NCI-H2029 (cell line): Measurements from ENCODE around the gene TLE4.
A peak's percentile ranks its signal among the peaks of the same experiment; 100 is the strongest.

Source experiments
- DNase-seq: peaks from one replicate; lab custom pipeline; 2025; lab: John Stamatoyannopoulos, UW

The TLE4 gene

DNA sequence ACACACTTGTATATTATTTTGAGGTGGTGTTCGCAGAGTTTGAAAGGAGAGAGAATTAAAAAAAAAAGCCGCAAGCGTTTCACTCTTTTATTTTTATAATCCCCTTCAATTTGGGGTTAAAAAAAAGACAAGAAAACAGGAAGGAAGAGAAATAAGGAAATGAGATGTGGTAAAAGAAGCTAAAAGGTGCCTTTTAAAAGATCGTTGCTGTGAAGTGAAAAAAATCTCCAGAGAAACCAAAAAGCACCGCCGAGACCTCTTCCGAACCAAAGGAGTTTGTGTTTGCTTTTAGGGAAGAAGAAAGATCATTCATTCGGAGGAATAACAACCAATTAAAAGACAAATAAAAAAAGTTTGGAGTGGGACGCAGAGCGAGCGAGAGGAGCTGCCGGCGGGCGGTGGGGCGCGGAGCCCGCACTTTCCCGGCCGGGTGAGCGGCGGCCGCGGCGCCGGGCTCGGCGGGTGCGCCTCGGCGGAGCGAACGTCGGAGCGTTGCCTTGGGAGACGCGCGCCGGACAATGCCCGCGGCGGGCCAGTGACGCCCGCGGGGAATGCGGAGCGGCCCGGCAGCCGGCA, 355 bp downstream of the TLE4 start:
- no peak for DNase-seq

DNA sequence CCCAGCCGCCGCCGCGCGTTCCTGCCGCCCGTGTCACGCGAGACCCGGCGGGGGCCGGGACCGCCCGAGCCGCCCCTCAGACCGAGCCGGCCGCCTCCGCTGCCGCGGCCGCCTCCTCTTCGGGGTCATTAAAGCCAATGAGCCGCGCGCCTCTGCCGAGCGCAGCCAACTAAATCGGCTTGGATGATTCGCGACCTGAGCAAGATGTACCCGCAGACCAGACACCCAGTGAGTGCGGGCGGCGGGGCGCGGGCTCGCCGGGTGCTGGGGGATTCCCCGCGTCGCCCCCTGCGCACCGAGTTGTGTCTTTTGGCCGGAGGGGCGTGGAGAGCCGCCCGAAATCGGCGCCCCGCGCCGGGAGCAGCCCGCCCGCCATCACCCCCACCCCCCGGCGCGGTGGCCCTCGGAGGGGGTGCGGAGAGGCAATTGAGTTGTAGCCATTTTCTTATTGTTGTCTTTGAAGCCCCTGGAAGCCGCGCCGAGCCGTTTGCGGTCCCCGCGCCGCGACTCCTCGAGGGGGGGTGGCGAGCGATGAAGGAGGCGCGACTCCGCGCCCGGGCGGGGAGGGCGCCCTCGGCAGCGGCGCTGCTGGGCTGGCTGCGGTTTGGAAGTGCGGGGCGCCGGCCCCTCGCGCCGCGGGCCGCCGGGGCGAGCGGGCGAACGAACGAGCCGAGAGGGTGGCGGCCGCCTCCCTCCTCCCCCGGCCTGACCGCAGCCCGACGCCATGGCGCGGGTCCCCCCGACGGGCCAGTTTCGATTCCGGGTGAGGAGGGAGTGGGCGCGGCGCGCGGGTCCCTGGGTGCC, 1.0 kb downstream of the TLE4 start:
- no peak for DNase-seq

DNA sequence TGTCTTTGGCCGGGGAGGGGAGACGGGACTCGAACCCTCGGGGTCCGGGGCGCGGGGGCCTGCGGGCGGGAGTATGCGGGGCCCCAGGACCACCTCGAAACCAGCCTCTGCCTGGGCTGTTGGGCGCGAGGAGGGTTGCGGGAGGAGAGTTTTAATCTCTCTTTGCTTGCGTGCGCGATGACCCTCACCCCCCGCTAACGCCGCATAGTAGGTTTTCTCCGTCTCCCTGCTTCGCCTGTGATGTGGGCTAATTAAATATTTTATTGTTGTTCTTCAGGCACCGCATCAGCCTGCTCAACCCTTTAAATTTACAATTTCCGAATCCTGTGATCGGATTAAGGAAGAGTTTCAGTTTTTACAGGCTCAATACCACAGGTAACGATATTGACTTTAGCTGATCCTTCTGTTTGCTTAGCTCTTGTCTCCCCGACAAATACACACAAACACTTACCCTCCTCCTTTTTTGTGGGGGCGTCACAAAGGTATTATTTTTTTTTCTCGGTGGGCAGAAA, 1.7 kb downstream of the TLE4 start:
- peak; percentile 44 for DNase-seq

DNA sequence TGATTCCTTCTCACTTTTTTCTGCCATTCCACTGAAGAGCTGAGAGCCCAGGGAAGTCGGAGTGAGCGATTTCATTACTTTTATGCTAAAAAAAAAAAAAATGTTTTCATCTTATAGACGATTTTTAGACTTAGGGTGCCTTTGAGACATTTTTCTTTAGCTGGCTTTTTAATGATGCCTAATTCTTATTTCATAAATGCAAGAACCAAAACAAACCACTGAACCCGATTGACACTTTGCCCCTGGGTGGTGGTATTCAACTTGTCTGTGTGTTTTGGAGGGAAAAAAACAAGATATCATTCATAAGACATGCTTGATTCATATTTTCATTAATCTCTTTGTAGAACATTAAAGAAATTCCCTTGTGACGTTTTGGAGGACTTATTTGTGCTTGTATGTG, 2.4 kb downstream of the TLE4 start:
- DNase-seq: no peak

DNA sequence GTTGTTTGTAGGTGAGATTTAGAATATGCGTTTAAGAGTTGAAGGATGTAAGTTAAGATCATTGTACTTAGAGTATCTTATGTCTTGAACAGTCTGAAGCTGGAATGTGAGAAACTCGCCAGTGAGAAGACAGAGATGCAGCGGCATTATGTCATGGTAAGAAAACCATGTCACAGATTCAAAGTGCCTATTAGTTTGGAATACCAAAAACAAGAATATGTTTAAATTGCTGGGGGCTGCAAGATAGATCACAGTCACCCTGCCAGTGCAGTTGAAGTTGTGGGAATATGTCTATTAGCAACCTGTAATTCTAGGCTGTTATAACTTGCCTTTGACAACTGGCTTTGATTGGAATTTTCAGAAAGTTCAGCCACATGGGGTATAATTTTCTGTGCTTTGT, 3.0 kb downstream of the TLE4 start:
- no peak for DNase-seq

DNA sequence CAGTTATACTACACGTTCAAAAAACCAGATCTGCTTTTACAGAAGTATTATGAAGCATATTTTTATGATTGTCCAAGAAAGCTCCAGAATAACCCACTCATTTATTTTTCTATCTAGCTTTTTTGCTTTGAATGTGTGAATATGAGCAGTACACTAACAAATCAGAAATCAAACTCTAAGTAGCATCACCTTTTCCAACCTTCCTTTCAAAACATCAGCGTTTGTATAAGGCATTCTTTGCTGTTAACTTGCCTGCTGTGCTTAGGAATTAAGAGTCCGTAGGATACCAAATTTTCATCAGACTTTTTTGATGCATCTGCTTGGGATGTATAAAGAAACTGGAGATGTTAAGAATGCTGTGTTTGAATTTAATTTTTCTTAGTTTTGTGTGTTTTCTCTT, 3.8 kb downstream of the TLE4 start:
- no peak for DNase-seq

DNA sequence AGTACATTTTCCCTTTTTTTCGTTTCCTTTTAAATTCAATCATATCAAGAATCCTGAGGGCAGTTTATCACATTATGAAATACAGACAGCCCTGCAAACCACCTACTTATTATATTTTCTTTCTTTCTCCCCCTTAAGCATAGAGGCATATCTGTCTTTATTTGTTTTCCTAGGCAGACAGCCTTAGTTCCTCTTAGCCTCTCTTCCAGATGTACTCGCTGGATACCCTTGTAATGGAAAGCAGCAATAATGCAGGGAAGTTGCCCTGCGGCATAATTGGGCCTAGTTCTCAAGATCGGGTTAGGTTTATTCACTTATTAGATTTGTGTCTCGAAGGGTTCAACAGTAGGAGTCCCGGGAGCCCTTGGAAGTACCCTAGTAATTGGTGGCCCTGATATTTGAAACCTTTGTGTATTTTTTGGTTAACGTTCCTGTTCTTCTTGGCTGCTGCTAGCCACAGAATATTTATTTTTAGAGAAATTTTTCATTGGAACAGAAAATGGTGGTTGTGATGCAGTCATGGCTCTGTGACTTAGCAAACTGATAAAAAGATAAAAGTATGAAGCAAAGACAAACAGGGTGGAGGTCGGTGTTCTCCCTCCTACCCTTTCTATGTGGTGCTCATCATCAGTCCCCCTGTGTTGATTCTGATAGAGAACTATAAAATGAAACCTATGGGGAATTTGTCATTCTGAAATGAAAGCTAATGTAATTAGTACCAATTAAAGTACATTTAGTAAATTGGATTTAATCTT, 6.4 kb downstream of the TLE4 start:
- no peak for DNase-seq

DNA sequence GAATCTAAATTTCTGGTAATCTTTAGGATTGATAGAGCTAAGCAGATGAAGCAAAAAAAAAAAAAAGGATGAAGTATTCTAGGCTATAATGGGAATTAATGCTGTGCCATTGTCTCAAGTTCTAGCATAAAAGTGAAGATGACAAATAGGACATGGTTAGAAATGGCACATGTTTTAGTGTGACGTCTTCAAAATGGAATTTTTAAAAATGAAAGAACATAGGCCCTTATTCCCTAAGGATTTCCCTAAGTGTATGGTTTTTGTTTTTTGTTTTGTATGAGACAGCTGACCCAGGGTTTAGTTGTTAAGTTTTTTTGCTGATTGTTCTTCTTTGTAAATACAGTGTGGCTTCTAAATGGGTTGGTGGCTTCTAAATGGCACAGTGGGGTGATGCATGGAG, 7.1 kb downstream of the TLE4 start:
- DNase-seq: no peak

DNA sequence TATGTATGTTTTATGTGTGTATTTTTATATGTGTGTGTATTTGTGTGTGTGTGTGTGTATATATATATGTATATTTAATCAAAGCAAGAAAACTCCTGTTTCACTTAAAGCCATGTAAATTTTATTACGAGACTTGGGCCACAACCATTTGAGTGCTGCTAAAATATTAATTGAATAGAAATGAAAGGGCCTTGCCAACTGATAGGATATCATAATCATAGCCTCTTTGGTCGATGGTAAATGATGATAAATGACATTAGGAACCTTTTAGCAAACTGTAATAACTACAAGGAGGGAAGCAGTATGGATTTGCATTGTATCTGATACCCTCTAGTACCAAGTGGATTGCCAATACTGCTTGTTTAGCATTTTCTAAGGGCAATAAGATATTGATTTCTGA, 7.9 kb downstream of the TLE4 start:
- DNase-seq: no peak

DNA sequence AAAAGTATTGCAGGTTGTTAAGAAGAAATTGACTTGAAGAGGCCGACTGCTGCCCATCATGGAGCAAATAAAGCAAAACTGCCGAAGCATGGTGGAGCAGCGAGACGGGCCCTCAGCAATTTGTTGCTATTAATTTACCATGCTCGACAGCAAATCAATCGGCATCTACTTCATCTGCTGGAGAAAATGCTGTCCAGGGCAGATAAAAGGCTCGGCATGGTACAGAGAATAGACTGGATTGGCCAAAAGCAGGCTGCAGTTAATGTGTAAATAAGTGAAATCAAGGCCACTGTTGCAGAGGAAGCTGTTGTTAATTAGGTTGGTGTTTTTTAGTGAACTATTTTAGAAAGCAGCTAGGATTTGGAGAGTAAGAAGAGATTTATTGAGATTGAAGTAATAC, 8.3 kb downstream of the TLE4 start:
- no peak for DNase-seq

DNA sequence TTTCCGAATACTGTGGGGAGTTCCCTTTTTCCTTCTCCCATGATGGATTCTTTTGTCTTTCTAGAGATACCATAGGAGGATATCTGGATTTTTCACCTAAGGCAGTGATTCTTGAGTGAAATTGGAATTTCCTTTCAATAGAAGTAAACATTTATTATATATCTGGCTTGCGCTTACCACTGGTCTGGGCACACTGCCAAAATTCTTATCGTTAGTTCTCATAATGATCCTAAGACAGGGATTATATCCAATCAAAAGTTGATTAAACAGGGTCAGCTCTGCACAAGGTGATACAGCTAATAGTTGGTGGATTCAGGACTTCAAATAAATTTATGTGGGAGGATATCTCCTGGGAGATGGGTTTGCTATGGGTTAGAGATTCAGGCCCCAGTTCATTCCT, 9.6 kb downstream of the TLE4 start:
- no peak for DNase-seq

DNA sequence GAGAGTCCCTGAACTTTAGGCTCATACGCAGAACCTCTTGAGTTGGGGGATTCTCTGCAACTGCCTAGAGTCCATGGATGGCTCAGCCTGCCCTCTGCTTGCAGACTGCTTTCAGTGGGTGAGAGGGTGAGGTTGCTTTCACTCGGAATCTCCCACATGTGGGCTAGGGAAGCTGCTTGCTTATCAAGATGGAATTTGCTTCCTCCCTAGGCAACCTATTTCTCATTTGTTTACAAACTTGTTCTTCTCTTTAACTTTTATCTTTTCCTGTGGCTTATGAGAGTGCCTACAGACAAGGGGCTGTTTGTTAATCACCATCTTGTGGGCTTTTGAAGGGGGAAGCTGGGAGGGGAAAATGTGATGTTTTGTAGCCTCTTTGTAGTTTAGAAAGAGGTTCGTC, 10.0 kb downstream of the TLE4 start:
- DNase-seq: no peak

DNA sequence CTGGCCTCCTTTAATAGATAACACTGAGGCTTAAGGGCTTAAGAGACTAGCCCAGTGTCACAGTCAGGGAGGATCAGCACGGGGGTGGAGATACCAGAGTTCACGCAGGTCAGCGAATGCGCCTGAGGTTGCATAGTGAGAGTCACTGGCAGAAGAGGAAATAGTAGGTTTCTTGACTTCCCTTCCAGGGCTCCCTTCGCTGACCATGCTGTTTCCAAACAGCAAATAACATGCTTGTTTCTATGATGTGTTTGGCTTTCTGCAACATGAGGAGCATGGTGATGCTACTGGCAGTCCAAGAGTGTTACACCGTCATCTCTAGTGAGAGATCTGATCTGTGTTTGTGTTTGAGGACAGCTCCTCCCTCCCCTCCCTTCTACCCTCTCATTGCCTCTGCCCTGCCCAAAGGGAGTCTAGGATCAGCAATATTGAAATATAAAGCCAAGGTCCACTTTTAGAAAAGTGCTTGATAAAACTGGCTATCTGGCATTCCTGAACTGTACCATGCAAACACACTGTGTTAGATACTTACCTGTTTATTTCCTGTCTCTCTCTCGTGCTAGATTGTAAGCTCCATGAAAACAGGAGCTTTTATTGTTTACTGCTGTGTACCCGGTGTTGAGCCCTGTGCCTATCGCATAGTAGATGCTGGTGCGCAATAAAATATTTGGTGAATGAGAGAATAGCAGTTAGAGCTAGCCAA, 12.3 kb downstream of the TLE4 start:
- no peak for DNase-seq

DNA sequence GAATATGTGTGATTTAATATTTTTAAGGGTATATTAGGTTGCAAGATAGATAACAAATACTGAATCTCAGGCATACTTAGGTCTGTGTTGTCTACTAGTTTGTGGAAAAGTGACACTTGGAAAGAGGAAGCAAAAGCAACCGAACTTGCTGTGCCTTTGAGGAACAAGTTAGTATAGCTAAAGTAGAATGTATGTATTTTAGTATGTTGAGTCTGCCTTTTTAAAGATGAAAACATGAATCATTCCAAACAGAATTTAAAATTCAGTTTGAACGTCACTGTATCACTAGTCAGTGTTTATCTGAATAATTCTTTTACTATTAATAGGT, 12.9 kb downstream of the TLE4 start:
- no peak for DNase-seq

DNA sequence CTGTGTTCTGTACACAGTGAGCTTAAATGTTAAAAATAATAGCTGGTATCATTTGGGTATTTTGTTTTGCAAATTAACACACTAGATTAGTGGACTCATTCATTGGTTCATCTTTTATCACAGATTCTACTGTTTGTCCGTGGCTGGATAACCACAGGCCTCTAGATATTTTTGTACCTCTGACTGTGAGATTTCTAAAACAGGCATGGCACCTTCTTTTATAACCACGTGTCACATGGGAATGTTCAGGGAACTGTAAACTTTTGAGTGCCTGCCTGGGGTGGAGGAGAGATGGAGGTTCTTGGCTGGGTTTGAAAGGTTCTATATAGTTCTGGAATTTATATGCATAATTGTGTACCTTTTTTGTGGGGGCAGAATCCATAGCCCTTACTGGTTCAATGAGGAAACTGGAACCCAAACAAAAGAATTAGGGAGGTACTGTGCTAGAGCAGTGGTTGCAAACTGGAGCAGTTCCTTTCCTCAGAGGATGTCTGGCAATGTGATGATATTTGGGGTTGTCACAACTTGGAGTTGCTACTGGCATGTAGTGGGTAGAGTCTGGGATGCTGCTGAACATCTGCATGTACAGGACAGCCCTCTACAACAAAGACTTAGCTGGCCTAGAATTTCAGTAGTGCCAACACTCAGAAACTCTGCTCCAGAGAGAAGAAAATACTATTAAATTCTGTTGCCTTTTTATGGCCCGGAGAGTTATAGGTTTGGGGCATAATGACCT, 16.9 kb downstream of the TLE4 start:
- no peak for DNase-seq

DNA sequence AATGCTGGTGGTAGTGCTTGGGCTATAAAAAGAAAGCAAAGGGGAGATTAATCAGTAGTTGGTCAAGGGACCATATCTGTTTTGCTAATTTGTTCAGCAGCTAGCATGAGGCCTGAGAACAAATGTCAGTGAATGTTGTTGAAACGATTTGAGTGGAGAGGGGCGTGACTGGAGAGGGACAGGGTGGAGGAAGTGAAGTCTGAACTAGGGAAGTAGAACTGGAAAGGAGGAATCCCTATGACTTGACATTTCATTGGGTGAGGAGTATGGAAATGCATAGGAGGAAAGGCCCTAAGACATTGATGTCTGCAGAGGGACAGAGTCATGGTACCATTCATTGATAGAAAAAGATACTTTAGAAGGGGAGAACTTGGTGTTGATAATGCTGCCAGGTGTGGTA, 19.7 kb downstream of the TLE4 start:
- DNase-seq: no peak

DNA sequence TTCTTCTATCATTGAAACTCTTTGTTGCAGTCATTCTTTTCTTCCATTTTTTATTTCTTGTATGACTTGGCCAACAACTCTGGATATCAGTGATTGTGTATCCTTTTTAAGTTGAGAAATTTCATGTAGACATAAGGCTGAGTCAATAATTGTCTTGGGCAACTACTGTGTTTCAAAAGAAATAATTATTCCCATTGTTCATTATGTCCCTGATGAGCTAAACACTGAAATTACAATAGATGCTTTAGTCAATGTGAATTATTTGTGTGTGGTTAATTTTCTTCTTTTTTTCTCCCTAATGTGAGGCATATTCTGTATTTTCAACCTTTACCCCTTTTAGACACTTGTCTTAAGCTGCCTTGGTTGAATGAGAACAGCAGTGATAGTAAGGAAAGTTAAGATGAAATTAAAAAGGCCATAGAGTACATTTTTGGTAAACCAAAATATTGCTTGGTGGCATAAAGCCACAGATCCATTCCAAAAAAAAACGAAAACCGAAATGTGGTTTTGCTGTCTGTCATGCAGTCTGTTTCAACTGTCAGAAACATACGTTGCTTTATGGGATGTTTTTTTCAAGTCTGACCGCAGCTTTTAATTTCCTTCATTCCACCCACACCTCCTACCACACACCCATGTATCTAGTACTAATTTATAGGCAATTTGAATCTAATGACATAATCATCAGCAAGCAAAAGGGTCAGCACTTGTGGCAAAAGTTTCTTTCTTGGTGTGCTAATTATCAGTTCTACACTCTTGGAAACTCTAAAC, 21.1 kb downstream of the TLE4 start:
- no peak for DNase-seq

DNA sequence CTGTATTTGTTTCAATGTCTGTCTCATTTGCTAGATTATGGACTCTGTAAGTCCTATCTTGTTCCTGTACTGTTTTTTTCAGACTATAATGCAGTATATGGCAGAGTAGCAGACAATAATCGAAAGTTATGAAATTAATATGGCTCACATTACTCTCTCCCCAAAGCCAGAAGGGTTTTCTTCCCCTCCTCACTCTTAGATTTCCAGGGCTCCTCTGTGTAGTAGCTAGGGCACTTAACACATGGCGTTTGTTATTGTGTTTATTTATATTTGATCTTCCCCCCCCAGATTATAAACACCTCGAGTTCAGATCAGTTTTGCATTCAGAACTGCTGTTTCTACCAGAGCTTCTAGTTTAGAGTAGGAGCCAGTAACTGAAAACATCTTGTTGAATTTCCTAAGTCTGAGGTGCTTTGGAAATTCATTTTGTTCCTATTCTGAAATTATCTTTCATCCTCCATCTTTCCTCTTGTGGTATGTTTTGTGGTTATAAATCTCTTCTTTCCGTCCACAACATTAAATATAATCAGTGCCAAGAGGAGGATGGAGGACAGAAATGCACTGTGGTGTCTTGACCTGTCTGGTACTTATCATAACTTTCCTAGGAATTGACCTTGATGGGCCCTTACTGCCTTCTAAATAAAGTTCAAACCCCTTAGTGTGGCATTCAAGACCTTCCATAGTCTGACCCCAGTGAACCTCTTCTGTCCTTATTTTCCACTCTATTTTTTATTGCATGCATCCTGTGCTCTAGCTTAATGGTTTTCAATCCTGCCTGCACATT, 27.0 kb downstream of the TLE4 start:
- no peak for DNase-seq

DNA sequence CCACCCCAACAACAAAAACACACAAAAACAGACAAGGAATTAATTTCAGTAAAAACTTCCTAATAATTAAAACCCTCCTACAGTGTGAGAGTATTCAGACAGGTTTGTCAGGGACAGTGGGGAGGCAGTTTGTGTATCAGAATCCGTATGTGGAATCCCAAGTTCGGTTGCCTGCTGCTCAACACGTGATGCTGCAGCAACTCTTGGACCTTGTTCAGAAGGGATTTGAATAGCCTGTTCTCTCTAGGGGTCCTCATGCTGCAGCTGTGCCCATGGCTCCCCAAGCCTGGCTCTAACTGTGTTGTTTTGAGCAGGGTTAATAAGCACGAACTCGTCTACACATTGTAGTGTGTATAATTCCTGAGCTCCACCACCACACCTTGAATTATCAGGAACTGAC, 28.7 kb downstream of the TLE4 start:
- no peak for DNase-seq

DNA sequence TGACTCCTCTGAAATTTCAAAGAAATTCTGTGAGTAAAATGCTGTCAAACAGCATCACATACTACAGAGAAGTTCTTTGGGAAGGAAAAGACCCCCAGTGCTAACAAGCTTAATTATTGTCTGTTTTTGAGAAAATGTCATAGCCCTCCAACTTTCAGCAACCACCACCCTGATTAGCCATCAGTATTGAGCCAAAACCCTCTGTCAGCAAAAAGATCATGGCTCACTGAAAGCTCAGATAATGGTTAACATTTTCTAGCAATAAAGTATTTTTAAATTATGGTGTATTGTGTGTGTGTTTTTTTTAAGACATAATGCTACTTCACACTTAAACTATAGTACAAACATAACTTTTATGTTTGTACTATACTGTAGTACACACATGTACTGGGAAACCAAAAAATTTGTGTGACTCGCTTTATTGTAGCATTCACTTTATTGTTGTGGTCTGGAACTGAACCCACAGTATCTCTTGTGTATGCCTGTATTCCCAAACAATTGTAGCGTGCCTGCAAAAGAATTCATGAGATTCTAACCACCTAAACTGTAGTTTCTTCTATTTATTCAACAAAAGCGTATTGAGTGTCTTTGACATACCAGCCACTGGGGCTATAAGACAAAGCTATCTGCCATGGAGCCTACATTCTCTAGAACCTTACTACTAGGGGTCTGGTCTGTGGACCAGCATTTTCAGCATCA, 31.6 kb downstream of the TLE4 start:
- DNase-seq: no peak
